ENCODE data around the gene DLGAP5.

The DLGAP5 gene

GRCh38 chr14:55129428-55130195 is 61.8 kb downstream of the DLGAP5 start:
- no peak for DNase-seq (ENCODE audit: low read depth)

GRCh38 chr14:55129086-55129427 is 62.3 kb downstream of the DLGAP5 start, which contains the start of gene LGALS3:
LGALS3 (plus strand) TSS chr14:55129252; CDS start chr14:55137374, 8,122 bp downstream.
- no peak for DNase-seq (ENCODE audit: low read depth)

- no peak for DNase-seq (ENCODE audit: low read depth)
Observed at GRCh38 chr14:55128386-55129085, 62.8 kb downstream of the DLGAP5 start.

GRCh38 chr14:55127460-55127951 is 63.9 kb downstream of the DLGAP5 start:
- DNase-seq (ENCODE audit: low read depth) = no peak

- DNase-seq (ENCODE audit: low read depth) = no peak
Observed at GRCh38 chr14:55126932-55127459, 64.4 kb downstream of the DLGAP5 start.

- DNase-seq (ENCODE audit: low read depth) = no peak
Observed at GRCh38 chr14:55126034-55126433, 65.4 kb downstream of the DLGAP5 start.

- DNase-seq (ENCODE audit: low read depth) = no peak
Observed at GRCh38 chr14:55125403-55125802, 66.0 kb downstream of the DLGAP5 start.

GRCh38 chr14:55124774-55125386 is 66.5 kb downstream of the DLGAP5 start:
- no peak for DNase-seq (ENCODE audit: low read depth)

- no peak for DNase-seq (ENCODE audit: low read depth)
Observed at GRCh38 chr14:55123852-55124639, 67.3 kb downstream of the DLGAP5 start.

GRCh38 chr14:55123101-55123500 is 68.3 kb downstream of the DLGAP5 start:
- DNase-seq (ENCODE audit: low read depth) = no peak

- no peak for DNase-seq (ENCODE audit: low read depth)
Observed at GRCh38 chr14:55122440-55122986, 68.9 kb downstream of the DLGAP5 start.

- no peak for DNase-seq (ENCODE audit: low read depth)
Observed at GRCh38 chr14:55121628-55122439, 69.6 kb downstream of the DLGAP5 start.

- DNase-seq (ENCODE audit: low read depth) = no peak
Observed at GRCh38 chr14:55120571-55121495, 70.6 kb downstream of the DLGAP5 start.

GRCh38 chr14:55118761-55119160 is 72.6 kb downstream of the DLGAP5 start:
- no peak for DNase-seq (ENCODE audit: low read depth)

- no peak for DNase-seq (ENCODE audit: low read depth)
Observed at GRCh38 chr14:55117803-55118441, 73.5 kb downstream of the DLGAP5 start.

GRCh38 chr14:55116246-55117030 is 74.9 kb downstream of the DLGAP5 start:
- DNase-seq (ENCODE audit: low read depth) = no peak

GRCh38 chr14:55115861-55116245 is 75.5 kb downstream of the DLGAP5 start:
- no peak for DNase-seq (ENCODE audit: low read depth)

- no peak for DNase-seq (ENCODE audit: low read depth)
Observed at GRCh38 chr14:55115460-55115859, 75.9 kb downstream of the DLGAP5 start.

Measured in stimulated activated CD8-positive, alpha-beta memory T cell treated with anti-CD3 and anti-CD28 coated beads, Interleukin-7, amount 100 ng/mL, for 24 hours (primary cell).